MCF 10A (cell line): ENCODE measurements around the gene CHRNB4. TPM values are rescaled to one million over a fixed set of nuclear protein-coding genes. Genes with fewer than 3 reads are reported as not detected.

Experiments used
- BruUV-seq: library from RNA; stranded (reverse); fragments of 400-500 nt; replicated peaks from 2 replicates; lab custom pipeline; 2021; lab: Mats Ljungman, UMichigan
- CTCF ChIA-PET: fragments of 300-600 bp; sonication (Branson Sonifier 250); formaldehyde crosslinking; extraction: SDS; loops from one replicate; lab custom pipeline; 2021; ENCODE audit warnings: antibody characterized with exemption, inconsistent platforms; lab: Yijun Ruan, JAX
- POLR2A ChIA-PET: fragments of 300-600, 350-650 bp; sonication (Branson Sonifier 250); formaldehyde crosslinking; extraction: SDS; loops from one replicate; lab custom pipeline; 2020; ENCODE audit warnings: antibody characterized with exemption, inconsistent platforms; lab: Yijun Ruan, JAX
- DNase-seq: peaks from one replicate; pipeline ENCODE4 v3.0.0-alpha.2; 2018; ENCODE audit not compliant: unreplicated experiment
- H3K27ac Mint-ChIP-seq: one replicate; pipeline ENCODE4 v1.8.0; 2022; ENCODE audit warnings: mild to moderate bottlenecking, low read depth, mixed read lengths; ENCODE audit not compliant: unreplicated experiment
- H3K27me3 Mint-ChIP-seq: one replicate; pipeline ENCODE4 v1.8.0; 2022; ENCODE audit warnings: mixed read lengths; ENCODE audit not compliant: insufficient read depth, unreplicated experiment
- H3K36me3 Mint-ChIP-seq: one replicate; pipeline ENCODE4 v1.8.0; 2022; ENCODE audit warnings: mild to moderate bottlenecking, moderate library complexity, mixed read lengths; ENCODE audit not compliant: insufficient read depth, unreplicated experiment
- H3K4me1 Mint-ChIP-seq: one replicate; pipeline ENCODE4 v1.8.0; 2022; ENCODE audit warnings: mixed read lengths; ENCODE audit not compliant: insufficient read depth, unreplicated experiment
- H3K4me3 Mint-ChIP-seq: one replicate; pipeline ENCODE4 v1.8.0; 2022; ENCODE audit warnings: mild to moderate bottlenecking, moderate library complexity, mixed read lengths; ENCODE audit not compliant: unreplicated experiment
- H3K9me3 Mint-ChIP-seq: one replicate; pipeline ENCODE4 v1.8.0; 2022; ENCODE audit warnings: mixed read lengths; ENCODE audit not compliant: unreplicated experiment
- CTCF ChIP-seq: fragments of 200-600 bp; IDR thresholded peaks from one replicate; pipeline ENCODE4 v1.8.0; 2022; ENCODE audit warnings: antibody characterized with exemption, mild to moderate bottlenecking; ENCODE audit not compliant: unreplicated experiment
- intact Hi-C: fragments of 100-400 bp; cut with micrococcal nuclease; formaldehyde crosslinking; loops from 2 replicates; pipeline ENCODE4 v1.14.1; 2022
- total RNA-seq: library from RNA; stranded (reverse); gene quantifications from 2 replicates; pipeline ENCODE4 v1.2.3, GENCODE V29; 2022

The CHRNB4 gene
- total RNA-seq, 1 experiment from 2014 or later = not detected

GRCh38 chr15:78681281-78682003, 40.4 kb upstream of the CHRNB4 start:
- TF ChIP-seq CTCF = no peak
- BruUV-seq = no TSS peak
- intact Hi-C loops = no loop called here
- no peaks in the 10 kb centered on the region for H3K27me3 Mint-ChIP-seq
- H3K36me3 Mint-ChIP-seq = no peaks in the 10 kb centered on the region
- H3K27ac Mint-ChIP-seq = no peak overlapping the region
- ChIA-PET CTCF (no interaction called here), POLR2A (no interaction called here)
- no peaks in the 10 kb centered on the region for H3K4me1 Mint-ChIP-seq
- no peak overlapping the region for H3K4me3 Mint-ChIP-seq
- DNase-seq = no peak
- no peaks in the 10 kb centered on the region for H3K9me3 Mint-ChIP-seq

DNA sequence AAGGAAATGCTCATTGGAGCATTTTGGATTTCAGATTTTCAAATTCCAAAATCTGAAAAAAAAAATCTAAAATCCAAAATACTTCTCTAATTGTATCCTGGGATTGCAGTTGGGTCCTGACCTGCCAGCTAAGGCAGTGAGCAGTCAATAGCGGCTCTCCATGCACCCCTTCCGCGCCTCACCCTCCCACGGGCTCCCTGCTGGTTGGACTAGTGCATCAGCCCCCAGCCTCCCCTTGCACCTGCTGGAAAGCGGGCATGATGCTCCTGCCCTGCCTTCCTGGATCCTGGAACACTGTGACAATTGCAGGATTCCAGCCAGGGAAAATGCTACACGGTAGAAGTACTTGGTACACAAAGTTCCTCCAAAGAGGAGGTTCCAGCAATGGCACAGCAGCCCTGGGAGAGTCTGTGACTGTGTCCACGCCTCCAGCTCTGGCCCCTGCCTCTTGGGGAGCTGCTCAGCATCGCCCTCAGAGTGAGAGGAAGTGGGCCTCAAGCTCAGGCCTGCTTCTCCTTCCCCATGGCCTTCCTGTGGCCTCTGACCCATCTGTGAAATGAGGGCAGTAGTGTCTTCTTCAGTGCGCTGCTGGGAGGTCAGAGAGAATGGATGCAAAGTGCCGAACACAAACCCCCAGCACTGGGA, 39.5 kb upstream of the CHRNB4 start:
- no peak for DNase-seq
- Mint-ChIP-seq H3K4me3 (no peak overlapping the region), H3K27me3 (no peaks in the 10 kb centered on the region), H3K4me1 (no peaks in the 10 kb centered on the region), H3K27ac (no peak overlapping the region), H3K36me3 (no peaks in the 10 kb centered on the region), H3K9me3 (no peaks in the 10 kb centered on the region)
- intact Hi-C loops = no loop called here
- no peak for TF ChIP-seq CTCF
- POLR2A ChIA-PET = no interaction called here
- no TSS peak for BruUV-seq
- CTCF ChIA-PET = interaction anchor here (0.7 kb wide), 1 partner anchor 16 kb away, joined by 3 read pairs; no protein-coding TSS in a partner anchor

GRCh38 chr15:78679089-78679511, 38.1 kb upstream of the CHRNB4 start:
- TF ChIP-seq CTCF = no peak
- intact Hi-C loops = no loop called here
- H3K4me1 Mint-ChIP-seq = no peaks in the 10 kb centered on the region
- DNase-seq = peak; percentile 55
- H3K36me3 Mint-ChIP-seq = no peaks in the 10 kb centered on the region
- ChIA-PET CTCF (interaction anchor here (0.7 kb wide), 1 partner anchor 72 kb away, joined by 4 read pairs; no protein-coding TSS in a partner anchor), POLR2A (no interaction called here)
- H3K27ac Mint-ChIP-seq = no peak overlapping the region
- H3K27me3 Mint-ChIP-seq = no peaks in the 10 kb centered on the region
- no peaks in the 10 kb centered on the region for H3K9me3 Mint-ChIP-seq
- no peak overlapping the region for H3K4me3 Mint-ChIP-seq
- BruUV-seq = no TSS peak

- H3K4me1 Mint-ChIP-seq = no peaks in the 10 kb centered on the region
- ChIA-PET CTCF (interaction anchor here (0.6 kb wide), 1 partner anchor 75 kb away, joined by 3 read pairs; no protein-coding TSS in a partner anchor), POLR2A (no interaction called here)
- H3K36me3 Mint-ChIP-seq = no peaks in the 10 kb centered on the region
- H3K9me3 Mint-ChIP-seq = no peaks in the 10 kb centered on the region
- no peak overlapping the region for H3K4me3 Mint-ChIP-seq
- TF ChIP-seq CTCF = no peak
- no peak overlapping the region for H3K27ac Mint-ChIP-seq
- no TSS peak for BruUV-seq
- DNase-seq = no peak
- intact Hi-C loops = no loop called here
- H3K27me3 Mint-ChIP-seq = no peaks in the 10 kb centered on the region
Measured at GRCh38 chr15:78676424-78677110, 35.6 kb upstream of the CHRNB4 start.
